Measurements from ENCODE around the gene SCN1B. TPM values are rescaled to one million over a fixed set of nuclear protein-coding genes. Genes with fewer than 3 reads are reported as not detected.
"Not testable (repeated sequence)": the region's sequence is repeated elsewhere in the genome, so short reads cannot be mapped to it uniquely, and the experiment has no call there.

Gene SCN1B
- 0.50 and 0.52 TPM in 2 replicates for total RNA-seq

DNA sequence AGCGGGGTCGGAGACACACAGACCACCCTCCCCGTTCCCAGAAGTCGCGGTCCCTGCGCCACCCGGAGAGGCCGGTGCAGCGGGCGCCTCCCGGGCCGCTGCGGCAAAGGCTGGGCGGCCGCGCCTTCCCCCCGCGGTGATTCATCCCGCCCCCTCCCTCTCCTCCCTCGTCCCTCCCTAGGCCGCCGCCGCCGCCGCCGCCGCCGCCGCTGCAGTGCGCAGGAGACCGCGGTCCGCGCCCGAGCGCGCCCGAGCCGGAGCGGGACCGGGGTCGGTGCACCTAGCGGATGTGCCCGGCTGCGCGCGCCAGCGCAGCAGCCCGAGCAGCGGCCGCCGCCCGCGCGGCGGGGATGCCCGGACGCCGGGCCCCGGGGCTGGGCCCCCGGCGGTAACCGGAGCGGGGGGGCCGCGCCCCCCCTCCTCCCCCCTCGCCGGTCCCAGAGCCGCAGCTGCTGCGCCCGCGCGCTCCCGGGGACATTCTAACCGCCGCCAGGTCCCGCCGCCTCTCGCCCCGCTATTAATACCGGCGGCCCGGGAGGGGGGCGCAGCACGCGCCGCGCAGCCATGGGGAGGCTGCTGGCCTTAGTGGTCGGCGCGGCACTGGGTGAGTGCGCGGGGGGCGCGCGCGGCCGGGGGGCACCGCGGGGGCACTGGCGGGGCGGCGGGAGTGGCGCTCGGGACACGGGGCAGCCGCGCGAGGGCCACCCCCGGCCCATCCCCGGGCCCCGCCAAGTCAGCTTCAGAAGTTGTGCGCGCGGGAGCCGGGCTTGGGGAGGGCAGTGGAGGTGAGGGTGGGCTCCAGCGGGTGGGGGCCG lies at the start of gene SCN1B:
Gene SCN1B (plus strand): TSS at position 214 of the 815 bp plus-strand sequence. CDS start 351 bp downstream, at position 565.
- intact Hi-C loops (cut with micrococcal nuclease), result no loop called here

DNA sequence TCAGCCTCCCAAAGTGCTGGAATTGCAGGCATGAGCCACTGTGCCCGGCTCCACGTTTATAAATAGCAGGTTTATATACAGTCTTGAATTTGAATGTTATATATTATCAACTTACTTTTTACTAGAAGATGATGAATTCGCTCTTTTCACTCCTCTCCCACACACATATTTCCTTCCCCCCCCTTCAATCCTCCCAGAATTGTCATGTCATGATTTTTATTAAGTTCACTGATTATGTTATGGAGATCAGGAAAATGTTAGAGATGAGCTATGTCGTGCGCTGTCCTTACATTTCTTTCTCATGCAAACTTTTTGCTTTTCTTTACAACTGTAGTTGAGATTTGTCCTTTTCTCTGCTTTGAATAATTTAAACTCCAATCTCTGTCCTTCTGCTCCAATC lies 48.0 kb upstream of the SCN1B start:
- intact Hi-C loops (cut with micrococcal nuclease), result no loop called here

DNA sequence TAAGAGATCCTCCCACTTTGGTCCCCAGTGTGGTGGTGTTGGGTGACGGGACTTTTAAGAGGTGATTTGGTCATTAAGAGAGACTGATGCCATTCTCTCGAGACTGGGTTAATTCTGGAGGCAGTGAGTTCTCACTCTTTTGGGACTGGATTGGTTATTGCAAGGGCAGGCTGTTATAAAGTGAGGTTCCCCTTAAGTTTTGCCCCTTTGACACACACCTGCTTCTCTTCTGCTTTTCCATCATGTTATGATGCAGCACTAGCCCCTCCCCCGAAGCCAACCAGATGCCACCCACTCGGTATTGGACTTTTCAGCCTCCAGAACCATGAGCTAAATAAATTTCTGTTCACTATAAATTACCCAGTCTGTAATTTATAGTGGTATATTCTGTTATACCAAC lies 46.5 kb upstream of the SCN1B start:
- intact Hi-C loops (cut with micrococcal nuclease), result no loop called here

DNA sequence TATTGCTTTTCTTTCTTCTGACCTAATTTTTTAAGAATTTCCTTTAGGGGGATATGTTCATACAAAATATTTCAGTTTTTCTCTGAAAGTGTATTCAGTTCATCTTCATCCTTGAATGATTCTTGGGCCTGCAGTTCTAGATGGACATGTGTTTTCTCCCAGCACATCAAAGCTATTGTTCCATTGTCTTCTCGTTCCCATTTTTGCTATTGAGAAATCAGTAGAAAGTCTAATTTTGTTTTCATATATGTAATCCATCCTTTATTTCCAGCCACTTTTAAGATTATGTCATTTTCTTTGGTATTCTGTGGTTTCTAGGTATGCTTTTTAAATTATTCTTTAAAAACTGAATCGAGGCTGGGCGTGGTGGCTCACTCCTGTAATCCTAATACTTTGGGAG lies 46.0 kb upstream of the SCN1B start:
- intact Hi-C loops (cut with micrococcal nuclease), result no loop called here

DNA sequence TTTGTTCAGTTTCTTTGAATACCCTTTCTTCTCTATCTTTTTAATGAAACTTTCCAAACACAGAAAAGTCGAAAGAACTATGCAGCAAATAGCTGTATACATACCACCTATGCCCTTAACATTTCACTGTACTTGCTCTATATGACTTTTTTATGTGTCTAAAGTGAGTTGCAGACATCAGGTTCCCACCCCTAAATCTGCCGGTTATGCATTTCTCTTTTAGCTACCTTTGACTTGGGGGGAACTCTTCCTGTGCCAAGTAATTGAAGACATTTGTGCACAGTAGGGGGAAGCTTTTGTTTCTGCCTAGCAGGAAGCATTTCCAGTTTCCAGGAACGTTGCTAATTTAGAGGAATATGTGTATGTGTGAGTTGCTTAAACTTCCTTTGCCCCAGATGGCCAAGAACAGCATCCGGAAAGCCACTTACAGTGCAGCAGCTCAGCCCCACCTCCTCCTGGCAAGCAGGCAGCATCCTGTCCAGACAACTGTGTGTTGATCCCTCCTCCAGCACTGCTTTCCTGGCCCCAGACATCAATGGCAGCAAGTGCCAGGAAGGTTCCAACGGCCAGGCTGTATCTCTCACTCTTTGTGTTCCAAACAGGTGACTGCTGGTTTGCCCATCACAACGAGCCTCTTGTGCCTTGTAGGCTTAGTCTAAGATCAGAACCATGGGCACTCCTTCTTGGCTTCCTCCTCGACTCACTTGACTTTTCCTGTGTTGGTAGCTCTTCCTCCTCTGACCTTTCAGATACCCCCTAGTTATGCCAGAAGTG lies 44.8 kb upstream of the SCN1B start:
- intact Hi-C loops (cut with micrococcal nuclease), result no loop called here

DNA sequence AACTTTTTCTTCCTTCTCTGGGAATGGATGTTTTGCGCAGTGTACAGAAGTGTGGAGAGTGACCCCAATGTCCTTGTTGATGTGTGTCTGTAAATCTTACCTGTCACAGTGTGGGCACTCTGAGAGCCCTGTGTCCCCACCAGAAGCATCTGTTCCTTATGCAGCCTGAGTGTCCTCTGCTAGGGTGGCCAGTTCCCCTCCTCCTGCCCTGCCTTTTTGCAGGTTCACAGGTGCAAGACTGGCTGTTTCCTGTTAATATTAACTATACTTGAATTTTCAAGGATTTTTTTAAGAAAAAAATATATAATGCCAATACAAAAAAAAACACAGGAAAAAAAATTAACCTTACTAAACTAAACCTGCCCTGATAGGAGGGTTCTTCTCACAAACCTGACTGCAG lies 42.2 kb upstream of the SCN1B start:
- intact Hi-C loops (cut with micrococcal nuclease), result no loop called here

DNA sequence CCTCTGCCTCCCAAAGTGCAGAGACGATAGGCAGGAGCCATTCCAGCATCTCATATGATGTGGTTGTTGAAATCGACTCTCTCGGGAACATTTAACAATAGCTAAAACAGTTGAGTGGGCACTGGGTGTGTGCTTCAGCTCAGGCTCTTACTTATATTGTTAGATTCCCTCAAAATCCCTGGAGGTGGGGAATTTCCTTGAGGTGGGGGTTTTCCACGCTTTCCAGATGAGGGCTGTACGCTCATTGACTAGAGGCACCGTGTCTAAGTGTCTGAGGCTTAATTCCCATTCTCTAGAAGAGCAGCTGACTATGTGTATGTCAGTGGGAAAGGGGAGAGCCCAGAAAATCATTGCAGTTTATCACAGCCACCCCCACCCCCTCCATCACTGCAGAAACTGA lies 41.0 kb upstream of the SCN1B start:
- intact Hi-C loops (cut with micrococcal nuclease), result no loop called here

DNA sequence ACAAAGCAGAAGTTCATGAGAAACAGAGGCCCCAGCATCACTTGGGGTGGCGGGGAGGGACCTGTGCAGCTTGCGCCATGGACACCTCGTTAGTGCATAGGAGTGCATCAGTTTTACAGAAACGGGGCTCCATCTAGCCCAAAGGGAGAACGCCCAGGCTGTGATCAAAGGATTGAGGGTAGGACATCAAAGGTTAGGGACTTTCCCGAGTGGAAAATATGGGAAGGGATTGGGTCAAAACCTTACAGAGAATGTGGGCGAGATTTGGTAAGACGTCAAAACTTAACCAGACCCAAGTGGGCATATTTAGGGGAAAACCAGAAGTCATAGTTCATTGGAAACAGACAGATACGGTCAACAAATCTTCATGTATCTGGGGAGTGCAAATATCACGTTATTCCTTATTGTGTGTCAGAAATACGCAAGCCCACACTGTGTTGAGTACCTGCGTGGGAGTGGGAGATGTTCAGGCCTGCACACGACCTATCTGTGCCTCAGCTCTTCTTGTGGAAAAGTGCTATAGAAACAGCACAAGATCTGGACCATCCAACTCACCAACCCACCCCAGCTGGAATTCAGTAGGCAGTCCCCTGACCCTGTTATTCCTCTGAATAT lies 39.6 kb upstream of the SCN1B start:
- intact Hi-C loops (cut with micrococcal nuclease), result no loop called here

DNA sequence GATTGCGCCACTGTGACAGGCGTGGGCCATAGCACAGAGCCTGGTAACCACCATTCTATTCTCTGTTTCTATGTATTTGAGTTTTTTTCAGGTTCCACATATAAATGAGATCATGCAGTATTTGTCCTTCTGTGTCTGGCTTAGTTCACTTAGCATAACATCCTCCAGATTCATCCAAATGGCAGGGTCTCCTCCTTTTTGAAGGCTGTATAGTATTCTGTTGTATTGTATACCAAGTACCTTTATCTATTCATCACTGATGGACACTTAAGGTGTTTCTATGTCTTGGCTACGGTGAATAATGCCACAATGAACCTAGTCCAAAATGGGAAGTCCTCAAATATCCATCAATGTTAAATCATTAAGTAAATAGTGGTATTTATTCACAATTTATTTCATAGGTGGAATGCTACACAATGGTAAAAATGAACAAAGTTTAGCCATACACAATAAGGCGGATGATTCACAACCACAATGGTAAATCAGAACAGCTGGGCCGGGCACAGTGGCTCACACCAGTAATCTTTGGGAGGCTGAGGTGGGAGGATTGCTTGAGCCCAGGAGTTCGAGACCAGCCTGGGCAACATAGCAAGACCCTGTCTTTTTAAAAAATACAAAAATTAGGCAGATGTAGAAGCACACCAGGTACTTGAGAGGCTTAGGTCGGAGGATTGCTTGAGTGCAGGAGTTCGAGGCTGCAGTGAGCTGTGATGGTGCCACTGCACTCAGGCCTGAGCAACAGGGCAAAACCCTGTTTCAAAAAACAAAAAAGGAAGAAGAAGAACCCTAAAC lies 38.5 kb upstream of the SCN1B start:
- intact Hi-C loops (cut with micrococcal nuclease), result no loop called here

DNA sequence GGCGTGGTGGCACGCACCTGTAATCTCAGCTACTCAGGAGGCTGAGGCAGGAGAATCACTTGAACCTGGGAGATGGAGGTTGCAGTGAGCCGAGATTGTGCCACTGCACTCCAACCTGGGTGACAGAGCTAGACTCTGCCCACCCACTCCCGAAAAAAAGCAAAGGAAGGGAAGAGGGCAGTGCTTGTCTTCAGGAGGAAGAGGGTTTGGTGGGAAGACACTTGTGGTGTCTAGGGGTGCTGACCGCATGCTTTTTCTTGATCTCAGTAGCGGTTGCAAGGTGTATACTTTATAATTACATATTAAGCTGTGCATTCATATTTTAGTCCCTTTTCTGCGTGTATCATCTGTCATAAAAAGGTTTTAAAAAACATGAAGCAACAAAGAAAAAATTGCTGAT lies 37.7 kb upstream of the SCN1B start:
- intact Hi-C loops (cut with micrococcal nuclease), result not testable (repeated sequence)

DNA sequence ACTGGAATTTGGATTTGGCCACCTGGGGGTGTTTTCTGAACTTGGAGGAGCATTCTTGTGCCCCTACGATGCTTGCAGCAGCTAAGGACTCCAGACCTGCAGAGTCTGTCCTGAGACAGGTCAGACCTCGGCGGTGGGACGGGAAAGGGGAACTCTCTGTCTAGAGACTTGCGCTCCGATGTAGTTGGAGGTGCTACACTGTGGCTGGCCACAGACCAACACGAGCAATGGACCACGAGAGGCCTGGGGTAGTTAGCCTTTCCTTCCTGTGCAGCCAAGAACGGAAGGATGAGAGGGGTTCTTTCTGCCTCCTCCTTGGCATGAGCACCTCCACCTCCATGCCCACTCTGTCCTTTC lies 36.0 kb upstream of the SCN1B start:
- intact Hi-C loops (cut with micrococcal nuclease), result no loop called here

DNA sequence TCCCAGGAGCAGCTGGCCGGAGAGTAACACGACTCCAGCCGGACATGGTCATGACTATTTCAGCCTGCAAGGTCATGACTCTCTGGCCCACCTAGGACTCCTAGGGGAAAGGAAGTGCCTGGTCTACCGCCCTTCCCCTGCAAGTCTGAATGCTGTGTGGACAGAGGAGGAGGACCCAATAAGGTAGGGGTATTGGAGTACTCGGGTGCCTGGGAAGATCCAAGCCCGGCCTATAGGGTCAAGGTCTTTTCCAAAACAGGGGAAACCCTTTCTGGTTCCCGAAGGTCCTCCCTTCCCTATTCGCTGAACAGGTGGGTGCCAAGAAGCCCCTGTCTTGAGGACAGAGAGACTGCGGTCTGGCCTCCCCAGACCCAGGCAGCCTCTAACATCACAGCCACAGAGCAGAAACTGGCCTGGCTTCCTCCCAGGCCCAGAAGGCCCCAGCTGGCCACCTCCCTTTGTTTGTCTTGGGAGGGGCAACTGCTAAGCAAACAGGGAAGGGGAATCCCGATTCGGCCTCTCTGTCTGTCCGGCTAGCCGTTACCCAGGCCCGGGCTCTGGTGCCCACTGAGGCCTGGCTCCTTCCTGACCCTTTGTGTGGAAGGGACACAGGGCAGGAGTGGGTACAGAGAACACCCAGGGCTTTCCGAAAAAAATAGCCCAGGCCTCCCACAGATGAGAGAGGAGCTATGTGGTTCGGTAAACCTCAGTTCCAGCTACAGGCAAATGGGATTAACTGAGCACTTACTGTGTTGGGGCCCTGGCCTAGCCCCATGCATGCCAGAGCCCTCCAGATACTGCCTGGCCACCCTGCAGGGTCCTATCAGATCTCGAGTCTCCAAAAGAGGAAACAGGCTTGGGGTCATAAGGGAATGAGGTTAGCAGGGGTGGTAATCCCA lies 35.4 kb upstream of the SCN1B start:
- intact Hi-C loops (cut with micrococcal nuclease), result no loop called here

DNA sequence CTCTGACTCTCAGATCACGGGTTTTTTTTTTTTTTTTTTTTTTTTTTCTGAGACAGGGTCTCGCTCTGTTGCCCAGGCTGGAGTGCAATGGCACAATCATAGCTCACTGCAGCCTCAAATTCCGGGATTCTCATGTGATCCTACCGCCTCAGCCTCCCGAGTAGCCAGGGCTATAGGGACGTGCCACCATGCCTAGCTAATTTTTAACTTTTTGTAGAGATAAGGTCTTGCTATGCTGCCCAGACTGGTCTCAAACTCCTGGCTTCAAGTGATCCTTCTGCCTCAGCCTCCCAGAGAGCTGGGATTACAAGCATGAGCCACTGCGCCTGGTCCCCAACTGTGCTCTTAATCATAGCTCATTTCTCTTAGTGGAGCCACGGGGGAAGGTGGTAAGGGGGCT lies 34.7 kb upstream of the SCN1B start:
- intact Hi-C loops (cut with micrococcal nuclease), result no loop called here

DNA sequence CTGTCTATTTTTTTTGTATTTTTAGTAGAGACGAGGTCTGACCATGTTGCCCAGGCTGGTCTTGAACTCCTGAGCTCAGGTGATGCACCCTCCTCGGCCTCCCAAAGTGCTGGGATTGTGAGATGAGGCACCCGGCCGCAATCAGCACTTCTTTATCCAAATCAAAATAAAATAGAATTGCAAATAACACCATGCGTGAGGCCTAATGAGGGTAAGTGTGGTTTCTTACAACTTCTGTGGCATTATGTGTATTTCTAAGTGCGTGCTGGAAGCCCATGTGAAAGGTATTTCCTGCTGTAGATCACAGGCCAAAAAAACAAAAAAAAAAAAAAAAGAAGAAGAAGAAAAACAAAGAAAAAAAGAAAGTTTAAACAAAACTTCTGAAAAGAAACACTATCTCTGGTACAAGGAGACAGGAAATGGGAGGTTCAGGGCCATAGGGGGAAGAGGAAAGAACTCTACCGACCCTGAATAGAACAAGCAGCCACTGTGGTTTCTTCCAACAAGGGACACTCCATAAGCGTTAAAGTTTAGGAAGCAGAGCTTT lies 33.1 kb upstream of the SCN1B start:
- intact Hi-C loops (cut with micrococcal nuclease), result no loop called here

DNA sequence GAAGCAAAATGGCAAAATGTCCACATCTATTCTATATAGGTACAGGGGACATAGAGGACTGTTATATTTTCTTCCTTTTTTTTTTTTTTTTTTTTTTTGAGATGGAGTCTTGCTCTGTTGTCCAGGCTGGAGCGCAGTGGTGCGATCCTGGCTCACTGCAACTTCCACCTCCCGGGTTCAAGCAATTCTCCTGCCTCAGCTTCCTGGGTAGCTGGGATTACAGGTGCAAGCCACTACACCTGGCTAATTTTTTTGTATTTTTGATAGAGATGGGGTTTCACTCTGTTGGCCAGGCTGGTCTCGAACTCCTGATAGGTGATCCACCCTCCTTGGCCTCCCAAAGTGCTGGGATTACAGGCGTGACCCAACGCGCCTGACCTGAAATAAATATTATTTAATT lies 32.0 kb upstream of the SCN1B start:
- intact Hi-C loops (cut with micrococcal nuclease), result not testable (repeated sequence)

DNA sequence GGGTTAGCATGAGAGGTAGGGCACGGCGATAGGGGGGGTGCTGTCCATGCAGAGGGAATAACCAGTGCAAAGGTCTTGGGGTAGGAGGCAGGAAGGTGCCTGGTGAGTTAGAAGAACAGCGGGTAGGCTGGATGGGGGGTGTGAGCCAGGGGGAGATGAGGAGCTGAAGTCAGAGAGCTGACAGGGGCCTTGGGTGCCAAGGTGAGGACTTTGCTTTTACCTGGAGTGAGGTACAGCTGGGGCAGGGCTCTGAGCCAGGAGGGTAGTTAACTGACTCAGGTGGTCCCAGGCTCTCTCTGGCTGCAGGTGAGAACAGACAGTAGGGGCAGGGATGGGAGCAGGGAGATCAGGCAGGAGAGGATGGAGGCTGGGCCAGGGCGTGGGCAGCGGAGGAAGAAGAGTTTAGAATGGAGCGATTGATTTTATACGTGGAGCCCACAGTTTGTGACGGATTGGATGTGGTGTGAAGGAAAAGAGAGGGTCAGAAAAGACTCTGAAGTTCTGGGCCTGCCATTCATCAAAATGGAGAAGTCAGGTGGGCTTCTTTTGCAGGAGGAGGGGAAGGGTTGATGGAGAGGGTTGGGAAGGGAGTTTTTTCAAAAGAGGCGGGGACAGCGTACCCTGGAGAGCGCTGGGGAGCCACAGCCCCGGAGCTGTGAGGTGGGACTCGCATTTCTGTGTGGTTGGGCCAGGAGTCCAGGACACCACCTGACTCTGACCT lies 31.3 kb upstream of the SCN1B start:
- intact Hi-C loops (cut with micrococcal nuclease), result no loop called here

DNA sequence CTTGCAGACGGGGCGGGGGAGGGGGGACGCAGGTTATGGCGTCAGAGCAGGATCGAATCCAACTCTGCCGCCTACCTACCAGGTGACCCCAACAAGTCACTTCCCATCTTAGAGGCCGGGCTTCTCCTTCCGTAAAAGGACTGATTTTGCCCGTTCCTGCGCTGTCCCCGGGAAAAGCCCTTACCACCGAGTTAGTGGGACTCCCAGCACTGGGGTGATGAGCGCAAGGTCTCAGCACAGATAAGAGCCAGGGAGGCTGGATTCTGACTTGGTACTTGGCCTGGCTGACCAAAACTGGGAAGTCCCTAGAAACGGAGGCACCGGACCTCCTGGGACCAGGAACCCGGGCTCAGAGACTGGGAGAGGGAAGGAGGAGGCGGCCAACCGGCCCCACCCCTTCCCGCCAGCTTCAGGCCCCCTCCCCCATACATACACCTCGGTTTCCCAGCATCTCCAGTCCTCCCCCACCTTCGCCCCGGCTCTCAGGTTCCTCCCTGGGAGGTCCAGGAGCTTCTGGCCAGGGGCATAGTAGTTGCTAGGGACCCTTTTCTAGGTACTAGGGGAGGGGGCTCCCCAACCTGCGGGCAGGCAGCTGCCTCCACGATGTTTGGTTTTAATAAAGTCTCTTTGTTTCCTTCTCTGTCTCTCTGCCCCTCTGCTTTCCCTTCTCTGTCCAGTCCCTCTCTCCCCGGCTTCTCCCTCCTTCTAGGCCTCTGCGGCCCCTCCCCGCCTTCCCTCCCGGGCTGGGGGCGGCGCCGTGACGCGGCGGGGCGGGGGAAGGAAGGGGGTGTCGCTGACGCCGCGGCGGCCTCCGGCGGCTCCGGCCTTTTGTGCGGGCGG lies 30.6 kb upstream of the SCN1B start, which contains the start of gene GRAMD1A:
Gene GRAMD1A (plus strand): TSS at position 826 of the 840 bp plus-strand sequence. CDS start 156 bp downstream, outside the sequence.
- intact Hi-C loops (cut with micrococcal nuclease), result loop anchor here (5.0 kb wide), 1 partner anchor 37 kb away; the partner anchor contains the start of gene ZNF792

DNA sequence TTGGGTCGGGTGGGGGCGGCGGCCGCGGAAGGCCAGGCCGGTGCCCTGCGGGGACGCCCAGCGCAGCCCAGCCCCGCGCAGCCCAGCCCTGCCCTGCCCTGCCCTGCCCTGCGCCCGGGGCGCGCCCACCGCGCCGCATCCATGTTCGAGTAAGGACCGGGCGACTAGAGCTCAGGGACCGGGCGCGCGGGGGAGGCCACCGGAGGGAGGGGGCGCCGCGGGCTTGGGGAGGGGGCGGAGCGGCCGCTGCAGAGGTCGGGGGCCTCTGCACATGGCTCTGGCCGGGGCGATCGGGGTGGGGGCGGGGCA lies 30.0 kb upstream of the SCN1B start:
- intact Hi-C loops (cut with micrococcal nuclease), result loop anchor here (5.0 kb wide), 1 partner anchor 38 kb away; the partner anchor contains the start of gene ZNF792
